SW480 (cell line): Measurements from ENCODE around the gene HEG1.
A peak's percentile ranks its signal among the peaks of the same experiment; 100 is the strongest.

Experiments used
- DNase-seq: peaks from one replicate; pipeline ENCODE4 v3.0.0-alpha.2; 2016; ENCODE audit warnings: low spot score

The HEG1 gene

DNA sequence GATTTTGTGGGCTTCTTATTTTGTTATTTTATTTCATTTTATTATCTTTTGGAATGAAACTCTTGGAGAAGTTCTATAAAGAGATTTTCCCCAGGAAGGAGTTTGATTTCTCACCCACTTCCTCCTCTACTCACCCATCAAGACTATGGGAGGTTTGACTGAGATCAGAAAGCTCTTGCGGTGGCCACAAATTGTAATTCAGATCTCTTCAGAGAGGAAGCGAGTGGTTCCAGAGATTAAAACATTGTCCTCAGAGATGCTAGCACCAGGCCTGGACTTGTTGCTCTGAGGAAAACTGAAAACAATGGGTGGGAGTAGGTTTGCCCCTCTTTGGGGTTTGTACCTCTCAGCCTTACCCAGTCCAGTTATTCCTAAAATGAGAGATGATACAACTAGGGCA, 113.2 kb downstream of the HEG1 start:
- DNase-seq: no peak

DNA sequence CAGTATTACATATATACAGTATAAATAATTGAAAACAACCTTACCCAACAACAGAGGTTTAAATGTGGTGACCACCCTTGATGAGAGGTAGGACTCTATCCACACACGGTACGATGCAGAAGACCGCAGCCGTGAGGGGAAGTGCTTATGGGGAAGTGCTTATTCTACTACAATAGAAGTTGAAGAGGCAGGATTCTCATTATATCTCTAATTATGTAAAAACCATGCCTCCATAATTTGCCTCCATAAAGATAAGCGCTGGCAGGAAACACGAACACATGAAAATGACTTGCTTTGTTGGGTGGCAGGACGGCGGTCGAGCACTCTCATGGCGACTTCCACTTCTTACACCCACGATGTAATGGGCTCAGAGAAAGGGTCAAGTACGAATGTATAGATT, 114.0 kb downstream of the HEG1 start:
- no peak for DNase-seq

DNA sequence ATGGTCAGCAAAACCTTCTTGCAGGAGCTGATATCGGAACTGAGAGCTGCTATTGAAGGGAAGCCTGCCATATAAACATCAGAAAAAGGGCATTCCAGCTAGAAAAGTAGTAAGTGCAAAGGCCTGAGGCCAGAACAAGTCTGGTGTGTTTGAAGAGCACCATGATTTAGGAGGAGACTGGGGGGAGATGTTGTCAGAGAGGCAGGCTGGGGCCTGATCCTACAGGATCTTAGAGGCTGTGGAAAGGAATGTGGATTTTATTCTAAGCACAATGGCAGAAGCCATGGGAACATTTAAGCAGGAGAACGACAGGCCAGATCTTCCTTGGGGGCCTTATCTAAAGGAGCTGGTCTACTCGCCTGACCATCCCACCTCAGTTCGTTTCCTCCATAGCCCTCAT, 116.1 kb downstream of the HEG1 start:
- no peak for DNase-seq

DNA sequence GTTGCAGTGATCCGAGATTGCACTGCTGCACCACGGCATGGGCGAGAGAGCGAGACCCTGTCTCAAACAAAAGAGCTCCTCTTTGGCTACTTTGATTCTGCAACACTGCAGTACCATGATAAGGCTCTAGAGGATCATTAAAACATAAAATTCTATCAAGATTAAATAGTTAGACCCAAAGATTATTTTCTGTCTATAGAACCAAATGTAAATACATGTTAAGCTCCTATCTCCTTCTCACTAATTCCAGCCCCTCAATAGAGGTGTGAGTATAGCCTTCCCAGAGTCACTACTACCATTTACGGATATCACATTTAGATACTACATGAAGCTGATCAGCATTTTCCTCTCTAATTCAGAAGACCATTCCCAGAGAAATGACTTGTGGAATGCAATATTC, 116.9 kb downstream of the HEG1 start:
- DNase-seq: no peak

DNA sequence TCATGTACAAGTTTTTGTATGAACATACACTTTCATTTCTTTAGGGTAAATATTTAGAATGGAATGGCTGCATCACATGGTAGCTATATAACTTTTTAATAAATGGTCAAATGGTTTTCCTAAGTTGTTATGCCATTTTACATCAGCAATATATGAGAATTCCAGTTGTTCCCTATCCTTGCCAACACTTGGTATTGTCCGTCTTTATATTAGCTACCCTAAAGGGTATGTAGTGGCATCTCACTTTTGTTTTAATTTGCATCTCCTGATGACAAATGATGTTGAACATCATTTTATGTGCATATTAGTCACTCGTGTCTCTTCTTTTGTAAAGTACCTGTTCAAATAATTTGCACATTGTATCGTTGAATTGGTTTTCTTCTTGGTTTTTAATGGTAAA, 118.7 kb downstream of the HEG1 start:
- DNase-seq: no peak

DNA sequence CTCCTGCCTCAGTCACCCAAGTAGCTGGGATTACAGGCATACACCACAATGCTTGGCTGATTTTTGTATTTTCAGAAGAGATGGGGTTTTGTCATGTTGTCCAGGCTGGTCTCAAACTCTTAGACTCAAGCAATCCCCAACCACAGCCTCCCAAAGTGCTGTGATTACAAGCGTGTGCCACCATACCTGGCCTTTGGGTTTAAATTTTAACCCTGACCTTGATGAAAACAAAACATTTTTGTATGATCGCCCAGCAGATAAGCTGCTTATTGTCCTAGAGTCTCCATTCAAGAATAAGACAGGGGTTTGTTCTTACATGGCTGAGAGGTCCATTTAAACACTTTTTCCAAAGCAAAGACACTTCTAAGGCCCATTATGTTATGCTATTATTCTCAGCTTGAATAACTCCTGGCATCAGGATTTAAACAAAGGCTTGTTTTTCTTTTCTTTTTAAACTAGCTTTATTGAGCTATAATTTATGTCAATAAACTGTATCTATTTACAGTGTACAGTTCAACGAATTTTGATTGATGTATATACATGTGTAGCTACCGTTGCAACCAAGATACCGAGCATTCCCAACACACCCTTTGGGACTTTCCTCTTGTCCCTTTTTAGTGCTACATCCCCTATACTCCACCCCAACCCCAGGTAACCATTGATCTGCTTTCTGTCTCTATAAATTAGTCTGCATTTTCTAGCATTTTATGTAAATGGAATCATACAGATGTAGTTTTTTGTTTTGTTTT, 119.8 kb downstream of the HEG1 start:
- DNase-seq: no peak

DNA sequence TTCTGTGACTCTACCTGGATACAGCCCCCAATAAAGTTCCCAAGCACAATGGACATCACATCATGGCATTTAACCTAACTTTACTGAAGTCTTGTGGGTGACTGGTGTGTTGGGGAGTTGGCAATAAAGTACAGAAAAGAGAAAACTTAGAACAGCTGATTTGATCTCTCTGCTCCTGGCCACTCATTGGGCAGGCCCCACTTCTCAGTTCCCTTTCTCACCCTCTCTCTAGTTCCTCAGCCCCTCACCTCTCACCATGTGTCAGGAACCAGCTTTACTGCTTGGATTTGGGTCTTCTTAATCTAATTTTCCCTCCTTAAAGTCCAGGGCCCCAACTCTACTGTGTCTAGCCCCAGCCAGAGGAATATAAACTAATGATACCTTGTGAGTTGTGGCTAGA, 120.5 kb downstream of the HEG1 start:
- no peak for DNase-seq

DNA sequence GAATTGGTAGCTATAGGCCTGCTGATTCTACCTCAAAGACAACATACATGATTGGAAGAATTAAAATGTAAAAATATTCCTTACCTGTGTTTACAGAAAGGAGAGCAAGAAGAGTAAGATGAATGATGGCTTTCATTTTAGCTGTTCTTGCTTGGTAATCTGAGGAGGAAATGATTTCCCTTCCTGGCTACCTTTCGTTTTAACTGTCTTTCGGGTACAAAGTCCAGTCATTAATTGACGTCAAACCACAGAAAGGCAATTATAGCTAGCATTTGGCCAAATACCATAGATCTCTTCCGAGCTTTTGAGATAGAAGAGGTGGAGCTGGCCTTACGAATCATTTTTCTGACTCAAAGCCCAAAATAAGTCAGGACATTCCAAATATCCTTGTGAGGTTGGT, 121.2 kb downstream of the HEG1 start, which contains the start of gene MUC13:
TSS of gene MUC13 (minus strand) at position 175 of the 400 bp plus-strand sequence. CDS start at position 136, 39 bp downstream.
- peak; percentile 69 for DNase-seq

DNA sequence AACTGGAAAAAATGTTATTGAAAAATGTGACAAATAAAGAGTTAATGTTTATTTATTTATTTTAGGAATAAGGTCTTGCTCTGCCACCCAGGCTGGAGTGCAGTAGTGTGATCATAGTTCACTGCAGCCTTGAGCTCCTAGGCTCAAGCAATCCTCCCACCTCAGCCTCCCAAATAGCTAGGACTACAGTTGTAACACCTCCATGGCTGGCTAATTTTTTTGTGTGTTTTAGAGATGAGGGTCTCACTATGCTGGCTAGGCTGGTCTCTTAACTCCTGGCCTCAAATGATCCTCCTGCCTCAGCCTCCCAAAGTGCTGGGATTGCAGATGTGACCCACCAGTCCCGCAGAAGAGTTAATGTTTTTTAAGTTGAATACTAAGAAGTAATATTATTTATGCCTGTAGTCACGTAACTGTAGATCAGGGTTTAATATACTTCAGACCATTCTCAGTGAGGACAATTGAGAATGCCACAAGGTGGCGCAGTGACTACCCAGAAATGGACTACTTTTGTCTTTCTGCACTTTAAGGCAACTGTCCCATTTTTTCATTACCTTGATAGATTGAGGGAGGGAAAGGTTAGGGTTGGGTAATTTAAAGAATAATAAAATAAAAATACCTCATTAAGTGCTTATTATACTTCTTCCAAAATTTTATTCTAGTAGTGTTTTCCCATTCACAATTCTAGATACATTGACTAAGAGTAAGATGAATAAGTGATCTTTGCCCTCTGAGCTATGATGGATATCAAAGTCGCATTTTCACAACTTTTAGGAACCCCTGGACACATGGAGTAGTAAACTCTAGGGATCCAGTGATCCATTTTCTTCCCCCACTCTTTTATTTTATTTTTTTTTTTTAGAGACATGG, 127.2 kb downstream of the HEG1 start:
- peak; percentile 61 for DNase-seq

DNA sequence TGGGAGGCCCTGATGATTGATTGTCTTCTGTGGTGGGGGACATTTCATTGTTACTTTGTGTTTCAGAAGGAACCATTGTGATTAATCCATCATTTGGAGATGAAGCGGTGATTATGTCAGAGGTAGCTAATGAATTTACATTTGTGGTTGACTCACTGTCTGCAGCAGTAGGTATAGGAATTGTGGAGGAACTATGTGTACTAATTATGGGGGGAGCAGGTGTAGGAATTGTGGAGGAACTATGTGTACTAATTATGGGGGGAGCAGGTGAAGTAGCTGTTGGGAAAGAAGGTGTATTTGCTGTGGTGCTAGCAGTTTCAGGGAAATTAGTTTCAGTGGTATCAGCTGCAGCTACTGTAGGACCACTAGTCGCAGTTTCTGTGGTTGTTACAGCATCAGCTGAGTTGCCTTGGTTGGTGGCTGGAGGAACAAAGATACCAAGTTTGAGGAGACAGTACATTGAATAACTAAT, 128.2 kb downstream of the HEG1 start:
- no peak for DNase-seq

DNA sequence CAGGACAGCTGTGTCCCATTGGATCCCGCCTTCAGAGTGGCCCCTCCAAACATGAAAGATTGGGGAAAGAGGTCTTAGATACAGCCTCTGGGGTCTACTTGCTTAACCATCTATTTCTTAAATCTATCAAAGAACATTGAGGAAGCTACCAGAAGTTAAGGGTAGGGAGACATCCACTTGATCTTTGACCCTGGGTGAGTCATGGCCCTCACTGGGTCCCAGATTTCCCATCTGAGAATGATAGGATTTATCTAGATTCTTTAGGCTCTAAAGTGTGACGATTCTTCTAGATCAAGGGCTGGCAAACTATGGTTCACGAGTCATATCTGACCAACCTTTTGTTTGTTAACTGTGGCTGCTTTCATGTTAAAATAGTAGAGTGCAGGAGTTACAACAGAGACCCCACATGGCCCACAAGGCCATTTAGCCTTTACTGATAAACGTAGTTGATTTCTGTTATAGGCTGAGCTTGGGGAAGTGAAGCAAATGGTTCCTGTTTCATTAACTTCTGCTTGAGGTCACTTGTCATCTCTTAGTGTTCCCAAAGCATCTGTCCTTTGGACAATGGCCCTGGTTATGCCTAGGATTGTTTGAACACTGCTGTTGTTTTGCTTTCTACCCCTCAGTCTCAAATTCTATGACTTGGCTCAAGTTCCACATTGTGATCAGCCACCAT, 129.2 kb downstream of the HEG1 start:
- DNase-seq: no peak

DNA sequence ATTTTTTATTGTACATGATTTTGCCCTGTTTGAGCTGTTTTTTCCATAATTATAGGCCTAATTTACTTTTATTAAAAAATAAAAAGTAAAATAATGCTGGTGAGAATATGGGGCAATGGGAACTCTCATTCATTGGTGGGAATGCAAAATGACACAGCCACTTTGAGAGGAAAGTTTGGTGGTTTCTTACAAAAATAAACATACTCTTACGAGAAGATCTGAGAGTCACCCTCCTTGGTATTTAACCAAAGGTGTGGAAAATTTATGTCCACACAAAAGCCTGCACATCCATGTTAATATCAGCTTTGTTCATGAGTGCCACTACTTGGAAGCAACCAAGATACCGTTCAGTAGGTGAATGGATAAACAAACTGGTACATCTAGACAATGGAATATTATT, 131.1 kb downstream of the HEG1 start:
- DNase-seq: no peak

DNA sequence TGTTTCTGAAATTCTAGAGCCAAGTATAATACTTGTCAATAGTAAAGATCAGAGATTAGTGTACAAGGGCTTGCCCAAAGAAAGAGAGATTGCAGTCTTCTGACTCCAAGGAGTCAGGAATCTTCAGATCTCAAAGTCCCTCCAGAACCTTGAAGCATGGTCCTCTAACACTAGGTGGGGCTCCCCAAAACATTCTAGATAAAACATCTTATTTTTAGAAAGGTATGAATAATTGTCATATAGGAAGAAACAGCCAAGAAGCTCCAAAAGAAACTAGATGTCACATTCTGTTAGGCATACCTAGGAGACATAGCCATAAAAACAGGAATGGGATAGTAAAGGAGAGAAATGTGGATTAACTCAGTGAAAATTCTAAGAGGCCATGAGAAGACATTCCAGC, 132.0 kb downstream of the HEG1 start:
- DNase-seq: no peak

DNA sequence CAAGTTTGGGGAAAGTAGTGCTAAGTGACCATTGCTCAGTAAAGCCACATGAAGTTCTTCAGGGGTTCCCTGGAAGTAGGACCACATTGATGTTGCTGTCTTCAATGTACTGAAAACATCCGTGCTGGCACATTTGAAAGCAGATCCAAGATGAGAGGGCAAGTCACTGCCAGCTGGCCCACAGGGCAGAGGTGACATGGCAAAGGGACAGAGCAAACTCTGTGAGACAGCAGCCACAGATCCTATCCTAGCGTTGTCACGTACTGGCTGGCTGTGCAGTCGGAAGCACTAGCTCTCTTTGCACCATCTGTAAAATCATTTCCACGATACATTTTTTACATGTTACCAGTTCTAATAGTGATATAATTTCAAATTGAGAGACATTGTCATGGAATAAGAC, 135.1 kb downstream of the HEG1 start:
- no peak for DNase-seq

DNA sequence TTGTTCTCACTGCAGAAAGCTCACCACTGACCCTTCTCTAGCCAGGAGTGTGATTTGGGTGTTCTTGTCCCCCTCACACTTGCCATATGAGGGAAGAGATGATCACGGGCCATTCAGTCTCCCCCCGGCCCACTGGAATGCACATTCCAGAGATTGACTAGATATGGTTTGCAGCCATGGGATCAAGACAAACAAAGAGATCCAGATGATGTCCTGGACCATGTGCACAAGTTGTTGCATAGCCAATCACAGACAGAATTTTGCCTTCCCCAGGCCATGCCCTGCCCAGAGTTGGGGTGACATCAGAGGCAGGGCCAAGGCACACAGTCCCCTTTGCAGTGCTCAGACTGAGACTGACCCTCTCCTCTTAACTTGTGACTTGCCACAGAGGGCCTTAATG, 136.0 kb downstream of the HEG1 start:
- DNase-seq: no peak

DNA sequence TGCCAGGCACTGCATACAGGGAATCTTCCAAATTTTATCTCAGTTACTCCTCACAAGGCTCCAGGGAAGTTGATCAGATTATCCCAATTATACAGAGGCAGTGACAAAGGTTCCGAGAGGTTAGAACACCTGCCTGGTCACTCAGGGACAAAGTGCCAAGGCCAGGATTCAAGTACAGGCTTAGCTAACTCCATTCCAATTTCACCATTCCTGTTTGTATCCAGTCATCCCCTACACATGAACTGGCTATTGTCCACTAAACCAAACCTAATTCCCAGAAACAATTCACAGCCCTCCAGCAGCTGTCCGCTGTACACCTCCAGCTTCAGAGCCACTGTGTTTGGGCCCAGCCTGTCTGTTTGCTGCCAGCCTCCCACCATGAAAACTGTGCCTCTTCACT, 137.3 kb downstream of the HEG1 start:
- DNase-seq: no peak

DNA sequence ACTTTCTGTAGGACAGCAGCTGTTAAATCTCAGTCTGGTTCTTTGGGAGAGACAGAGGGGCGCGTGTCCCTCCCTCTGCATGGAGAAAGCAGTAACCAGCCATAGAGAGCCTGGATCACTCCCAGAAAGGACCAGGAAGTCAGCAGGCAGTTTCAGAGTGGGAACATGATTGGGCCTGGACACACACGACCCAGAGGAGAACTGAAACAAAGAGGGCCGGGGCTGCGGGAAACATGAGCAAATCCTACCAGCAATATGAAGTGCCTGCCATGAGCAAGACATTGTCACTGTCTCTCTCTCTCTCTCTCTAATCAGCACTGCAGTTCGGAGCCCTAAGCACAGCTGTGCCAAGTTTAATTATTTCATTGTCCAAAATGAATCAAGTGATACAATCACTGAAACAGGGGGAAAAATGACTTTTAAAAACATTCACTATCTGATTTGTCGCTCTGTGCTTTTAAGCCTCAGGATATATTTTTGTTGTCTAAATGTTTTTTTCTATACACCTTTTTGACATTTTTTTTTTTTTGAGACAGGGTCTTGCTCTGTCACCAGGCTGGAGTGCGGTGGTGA, 138.9 kb downstream of the HEG1 start:
- no peak for DNase-seq
